Lung microvascular endothelial cell (primary cell): ENCODE results near the gene CD34. TPM values are rescaled to one million over a fixed set of nuclear protein-coding genes. Genes with fewer than 3 reads are reported as not detected.
"Not testable (repeated sequence)": the region's sequence is repeated elsewhere in the genome, so short reads cannot be mapped to it uniquely, and the experiment has no call there.

Experiments
- DNase-seq, 2 donors: peaks; one replicate each; pipeline versions ENCODE4 v3.0.0 to v3.0.0-alpha.2; 2010; ENCODE audit warnings: low read depth in 2 of 2
- total RNA-seq: library from RNA; depleted of rRNA; stranded (reverse); fragments of >200 nt; gene quantifications from 2 replicates; pipeline ENCODE4 v1.2.1, GENCODE V29; 2014

Gene CD34
- total RNA-seq, 1 donor from 2014 or later, result 14.7 TPM

DNA sequence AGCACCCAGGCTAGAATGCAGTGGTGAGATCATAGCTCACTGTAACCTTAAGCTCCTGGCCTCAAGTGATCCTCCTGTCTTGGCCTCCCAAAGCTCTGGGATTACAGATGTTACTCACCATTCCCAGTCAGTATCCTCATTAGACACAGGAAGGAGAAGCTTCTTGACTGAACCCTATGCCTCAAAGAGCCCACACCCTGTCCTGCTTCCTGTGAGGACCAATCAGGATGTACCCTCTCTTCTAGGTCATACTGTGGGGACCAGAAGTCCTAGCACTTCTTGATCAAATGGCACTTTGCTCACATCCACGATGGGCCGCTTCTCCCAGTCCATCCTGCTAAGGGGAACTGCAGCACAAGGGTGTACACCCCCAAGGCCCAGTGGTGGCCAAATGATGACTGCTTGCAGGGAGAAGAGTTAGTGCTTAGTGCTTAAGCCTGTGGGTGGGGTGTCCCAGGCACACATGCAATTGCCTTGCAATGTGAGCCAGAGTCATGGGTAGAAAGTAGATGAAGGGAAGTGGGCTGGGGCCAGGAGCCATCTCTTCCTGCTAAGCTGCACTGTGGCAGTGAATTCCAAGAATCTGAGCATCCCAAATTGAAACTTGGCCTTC is 9.8 kb downstream of the CD34 start:
- no peak for DNase-seq

DNA sequence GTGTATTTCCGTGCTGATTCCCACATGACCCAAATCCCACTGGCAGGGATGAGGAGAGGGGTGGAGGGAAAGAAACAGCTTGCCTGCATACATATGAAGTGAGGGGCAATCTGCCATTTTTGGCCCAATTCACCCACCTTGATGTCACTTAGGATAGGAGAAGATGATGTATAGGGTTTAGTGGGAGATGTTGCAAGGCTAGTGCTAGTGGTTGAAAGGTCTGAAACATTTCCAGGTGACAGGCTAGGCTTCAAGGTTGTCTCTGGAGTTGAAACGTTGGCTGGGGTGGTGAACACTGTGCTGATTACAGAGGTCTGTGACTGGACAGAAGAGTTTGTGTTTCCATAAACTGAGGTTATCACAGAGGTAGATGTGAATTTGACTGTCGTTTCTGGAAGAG is 12.1 kb downstream of the CD34 start:
- DNase-seq, result no peak

DNA sequence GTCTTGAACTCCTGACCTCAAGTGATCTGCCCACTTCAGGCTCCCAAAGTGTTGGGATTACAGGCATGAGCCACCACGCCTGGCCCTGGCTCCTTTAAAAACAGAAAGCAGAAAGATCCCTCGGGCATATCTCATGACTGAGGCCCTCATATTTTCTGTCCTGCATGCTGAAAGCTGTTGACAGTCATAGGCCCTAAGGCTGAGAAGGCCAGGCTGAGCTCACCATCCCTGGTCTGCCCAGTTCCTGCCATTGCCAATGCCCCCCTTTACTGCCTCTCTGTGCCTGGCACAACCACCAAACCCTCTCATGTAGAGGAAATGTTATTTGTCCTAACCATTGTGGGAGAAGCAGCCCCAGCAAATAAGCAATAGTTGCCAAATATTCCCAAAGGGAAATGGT is 12.7 kb downstream of the CD34 start:
- no peak for DNase-seq

DNA sequence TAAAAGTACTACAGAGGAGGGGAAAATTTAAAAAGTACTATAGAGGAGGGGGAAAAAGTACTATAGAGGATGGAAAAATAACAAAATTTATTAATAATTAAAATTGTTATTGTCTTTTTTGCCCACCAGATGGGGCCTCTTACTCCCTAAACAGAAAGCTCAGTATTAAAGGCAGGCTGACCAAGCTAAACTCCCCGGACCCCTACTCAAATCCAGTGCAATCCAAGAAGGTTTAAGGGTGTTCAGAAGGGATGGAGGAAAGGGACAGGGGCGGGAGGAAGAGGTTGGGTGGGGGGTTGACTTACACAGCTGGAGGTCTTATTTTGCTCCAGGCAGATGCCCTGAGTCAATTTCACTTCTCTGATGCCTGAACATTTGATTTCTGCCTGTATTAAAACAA is 13.7 kb downstream of the CD34 start:
- peak; percentile 53 to 66 for DNase-seq

DNA sequence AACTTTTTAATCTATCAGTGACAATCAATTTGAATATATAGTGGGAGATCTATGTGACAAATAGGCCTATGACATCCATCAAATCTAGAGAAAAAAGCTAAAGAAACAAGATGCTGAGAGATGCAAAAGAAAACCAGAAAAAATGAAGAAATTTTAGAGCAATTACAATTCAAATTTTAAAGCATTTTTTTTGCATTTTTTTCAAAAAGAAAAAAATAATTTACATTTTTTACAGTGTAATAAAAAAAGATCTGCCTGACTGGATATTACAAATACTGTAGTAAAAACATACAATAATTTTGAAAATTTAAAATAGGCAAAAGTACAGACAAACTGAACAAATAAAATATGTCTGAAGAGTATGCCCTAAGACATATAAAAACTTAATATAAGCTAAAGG is 14.4 kb downstream of the CD34 start:
- no peak for DNase-seq

DNA sequence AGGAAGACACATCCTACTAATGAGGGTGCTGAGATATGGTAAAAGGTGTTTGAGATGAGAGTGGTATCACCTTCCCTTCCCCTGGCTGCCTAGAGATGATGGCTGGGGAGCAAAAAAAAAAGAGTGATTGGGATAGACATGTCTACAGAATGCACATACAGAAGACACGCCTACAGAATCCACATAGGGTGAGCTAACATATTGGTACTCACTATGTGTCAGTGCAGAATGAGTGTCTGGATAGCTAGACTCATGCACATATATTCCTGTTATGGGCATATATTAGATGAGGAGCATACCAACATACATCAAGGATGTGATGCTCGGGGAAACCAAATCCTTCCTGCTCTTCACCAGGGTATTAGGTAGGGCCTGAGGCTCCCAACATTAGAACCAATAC is 16.2 kb downstream of the CD34 start:
- no peak for DNase-seq

DNA sequence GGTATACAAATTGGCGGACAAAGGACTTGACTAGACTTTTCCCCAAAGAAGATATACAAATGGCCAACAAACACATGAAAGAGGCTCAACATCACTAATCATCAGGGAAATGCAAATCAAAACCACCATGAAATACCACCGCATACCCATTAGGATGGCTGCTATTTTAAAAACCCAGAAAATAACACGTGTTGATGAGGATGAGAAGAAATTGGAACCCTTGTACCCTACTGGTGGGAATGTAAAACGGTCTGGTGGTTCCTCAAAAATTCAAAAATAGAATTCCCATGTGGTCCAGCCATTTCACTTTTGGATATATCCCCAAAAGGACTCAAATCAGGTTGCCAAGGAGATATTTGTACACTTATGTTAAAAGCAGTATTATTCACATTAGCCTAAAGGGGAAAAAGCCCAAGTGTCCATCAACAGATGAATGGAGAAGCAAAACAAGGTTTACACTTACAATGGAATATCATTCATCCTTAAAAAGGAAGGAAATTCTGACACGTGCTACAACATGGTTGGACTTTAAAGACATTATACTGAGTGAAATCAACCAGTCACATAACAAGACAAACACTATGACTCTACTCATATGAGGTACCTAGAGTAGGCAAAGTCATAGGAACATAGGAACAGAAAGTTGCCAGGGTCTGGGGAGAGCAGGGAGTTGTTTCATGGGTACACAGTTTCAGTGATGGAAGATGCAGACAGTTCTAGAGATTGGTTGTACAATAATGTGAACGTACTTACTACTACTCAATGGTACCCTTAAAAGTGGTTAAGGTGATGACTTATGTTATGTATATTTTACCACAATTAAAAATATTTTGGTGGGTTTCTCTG is 17.0 kb downstream of the CD34 start:
- DNase-seq, result peak; percentile 33 to 41

DNA sequence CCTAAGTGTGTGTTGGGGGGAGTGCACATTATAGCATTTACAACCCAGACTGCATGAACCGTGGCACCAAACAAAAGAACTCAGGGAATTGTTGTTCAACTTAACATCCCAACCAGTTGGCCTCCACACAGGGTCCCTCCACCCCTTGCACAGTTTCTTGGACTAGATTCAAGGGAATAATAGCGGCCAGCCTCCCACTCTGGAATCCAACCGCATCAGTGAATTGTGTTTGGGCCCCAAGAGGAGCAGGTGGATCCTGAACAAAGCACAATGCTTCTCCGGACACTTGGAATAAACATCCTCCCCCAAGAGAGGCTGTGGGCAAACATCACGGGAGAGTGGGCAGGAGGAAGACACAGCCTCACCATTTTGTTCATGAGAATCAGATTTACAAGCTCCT is 18.2 kb downstream of the CD34 start:
- peak; percentile 38 to 93 for DNase-seq

DNA sequence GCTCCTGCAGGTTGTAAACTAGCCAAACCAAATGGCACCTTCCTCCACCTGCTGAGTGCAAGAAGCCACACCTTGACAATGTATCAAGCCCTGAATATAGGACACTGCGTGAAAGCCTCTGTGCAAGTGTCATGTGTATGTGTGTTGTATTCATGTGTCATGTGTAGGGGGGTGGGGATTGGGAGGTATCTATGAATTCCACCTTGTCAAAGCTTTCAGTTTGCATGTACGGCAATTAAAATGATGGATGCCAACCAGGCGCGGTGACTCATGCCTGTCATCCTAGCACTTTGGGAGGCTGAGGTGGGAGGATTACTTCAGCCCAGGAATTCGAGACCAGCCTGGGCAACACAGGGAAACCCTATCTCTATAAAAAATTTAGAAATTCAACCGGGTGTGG is 19.8 kb downstream of the CD34 start:
- DNase-seq, result peak; percentile 42 to 60

DNA sequence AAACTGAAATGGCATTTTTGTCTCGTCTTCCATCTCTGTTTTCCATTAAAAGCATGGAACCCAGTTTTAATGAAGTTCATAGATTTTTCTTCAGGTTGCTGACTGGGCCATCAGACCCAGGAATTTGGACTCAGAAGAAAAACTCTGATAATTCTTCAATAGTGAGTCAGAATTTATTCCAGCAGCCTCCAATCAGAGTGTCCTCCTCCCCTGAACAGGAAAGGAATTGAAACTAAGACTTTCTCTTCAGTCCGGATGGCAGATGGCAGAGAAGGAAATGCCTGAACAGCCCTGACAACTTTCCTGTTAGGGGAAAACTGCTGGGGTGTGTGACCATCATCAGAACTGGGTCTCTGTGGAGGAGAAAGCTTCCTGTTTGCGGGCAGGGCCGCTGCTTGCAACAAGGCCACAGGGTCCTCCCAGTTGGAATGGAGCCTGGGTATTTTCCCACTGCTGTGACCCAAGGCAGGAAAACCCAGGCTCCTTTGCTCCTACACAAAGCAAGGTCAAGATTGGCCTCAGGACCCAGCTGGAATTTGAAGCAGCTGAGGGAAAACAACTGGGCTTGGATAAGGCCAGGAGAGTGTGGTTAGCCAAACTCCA is 20.7 kb downstream of the CD34 start:
- DNase-seq, result peak; percentile 88 to 99

DNA sequence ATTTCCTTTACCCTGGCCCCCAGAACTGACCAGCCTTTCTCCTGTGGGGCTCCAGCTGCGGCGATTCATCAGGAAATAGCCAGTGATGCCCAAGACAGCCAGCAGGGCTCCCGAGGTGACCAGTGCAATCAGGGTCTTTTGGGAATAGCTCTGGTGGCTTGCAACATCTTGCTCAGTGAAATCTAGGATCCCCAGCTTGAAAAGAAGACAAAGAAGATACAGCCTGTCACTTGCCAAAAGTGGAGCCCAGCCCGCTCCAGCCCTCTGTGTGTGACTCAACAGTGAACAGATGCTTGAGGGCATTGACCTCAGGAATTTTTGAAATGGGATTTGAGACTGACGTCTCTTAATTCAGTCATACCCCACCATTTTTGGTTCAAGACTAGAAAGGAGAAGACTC is 22.3 kb downstream of the CD34 start:
- peak in 1 of 2 donors; percentile 77 for DNase-seq

DNA sequence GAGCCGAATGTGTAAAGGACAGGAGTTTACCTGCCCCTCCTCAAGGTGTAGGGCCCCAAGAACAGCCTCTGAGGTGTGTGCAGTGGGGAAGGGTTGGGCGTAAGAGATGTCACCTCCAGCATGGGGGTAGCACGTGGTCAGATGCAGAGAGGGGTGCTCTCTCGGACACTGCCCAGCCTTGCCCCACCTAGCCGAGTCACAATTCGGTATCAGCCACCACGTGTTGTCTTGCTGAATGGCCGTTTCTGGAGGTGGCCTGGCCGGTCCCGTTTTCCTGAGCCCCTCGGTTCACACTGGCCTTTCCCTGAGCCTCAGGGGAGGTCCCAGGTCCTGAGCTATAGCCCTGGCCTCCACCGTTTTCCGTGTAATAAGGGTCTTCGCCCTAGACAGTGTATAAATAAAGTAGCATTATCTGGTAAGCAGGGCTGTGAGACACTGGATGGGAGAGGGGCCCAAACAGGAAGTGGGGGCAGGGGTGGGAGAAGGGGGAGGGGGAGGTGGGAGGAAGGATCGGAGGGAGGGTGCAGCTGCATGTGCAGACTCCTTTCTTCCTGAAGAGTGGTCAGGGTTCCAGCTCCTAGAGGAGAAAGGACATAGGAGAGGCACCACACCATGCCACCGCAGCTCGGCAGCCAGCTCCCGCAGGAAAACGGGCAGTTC is 23.3 kb downstream of the CD34 start:
- DNase-seq, result no peak

DNA sequence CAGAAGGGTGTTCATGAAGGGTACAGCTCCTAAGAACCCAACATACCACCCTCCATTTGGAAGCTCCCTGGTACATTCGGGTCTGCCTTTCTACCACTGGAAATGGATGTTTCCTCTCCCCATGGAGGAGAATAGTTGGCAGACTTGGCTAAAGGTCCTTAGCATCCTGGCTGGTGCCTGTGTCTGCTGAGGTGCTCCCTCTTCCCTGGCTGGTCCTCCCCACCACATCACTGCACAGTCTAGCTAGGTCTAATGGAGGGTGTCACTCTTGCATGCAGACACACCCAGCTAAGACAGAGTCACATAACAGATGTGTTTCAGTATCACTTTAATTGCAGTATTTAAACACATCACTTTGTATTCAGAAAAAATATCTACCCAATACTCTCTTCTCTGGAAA is 24.7 kb downstream of the CD34 start:
- DNase-seq, result peak in 1 of 2 donors; percentile 16

DNA sequence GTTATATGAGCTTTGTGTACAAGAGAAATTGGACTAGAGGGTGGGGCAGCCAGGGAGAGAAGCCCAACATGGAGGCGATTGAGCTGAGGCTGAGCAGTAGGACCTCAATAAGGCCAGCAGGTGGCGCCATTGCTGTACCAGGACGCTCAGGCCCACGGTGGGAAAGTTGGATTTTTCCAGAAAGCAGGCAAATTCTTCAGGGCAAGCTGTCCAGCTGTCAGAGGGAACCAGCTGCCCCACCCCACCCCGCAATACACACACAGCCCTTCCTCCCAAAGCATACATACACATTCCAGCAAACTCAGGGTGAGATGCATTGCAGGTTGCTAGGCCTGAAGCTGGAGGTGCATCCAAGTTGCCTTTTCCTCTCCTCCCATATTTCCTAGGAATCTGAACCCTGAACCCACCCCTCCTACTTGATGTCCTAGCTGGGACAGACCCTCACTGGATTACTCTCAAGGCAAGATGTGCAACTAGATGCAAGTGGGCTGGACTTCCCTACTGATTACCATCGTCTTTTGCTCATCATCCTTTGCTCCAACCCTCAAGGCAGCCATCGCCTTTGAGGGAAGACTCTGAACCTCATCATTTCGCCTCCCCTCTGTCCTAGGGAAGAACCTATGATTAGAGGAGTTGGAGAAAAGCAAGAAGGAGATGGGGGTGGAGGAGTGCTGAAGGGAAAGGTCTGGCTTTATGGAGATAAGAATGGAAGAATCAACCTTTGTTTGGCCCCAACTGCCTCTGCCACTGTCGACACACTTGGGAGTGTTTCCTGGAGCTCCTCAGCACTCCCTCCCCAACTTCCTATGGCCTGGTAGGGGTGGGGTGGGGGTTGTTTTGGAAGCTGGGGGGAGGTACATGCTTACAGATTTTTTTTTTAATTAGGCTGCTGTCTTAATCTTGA is 25.5 kb downstream of the CD34 start:
- DNase-seq, result peak; percentile 92 to 96

DNA sequence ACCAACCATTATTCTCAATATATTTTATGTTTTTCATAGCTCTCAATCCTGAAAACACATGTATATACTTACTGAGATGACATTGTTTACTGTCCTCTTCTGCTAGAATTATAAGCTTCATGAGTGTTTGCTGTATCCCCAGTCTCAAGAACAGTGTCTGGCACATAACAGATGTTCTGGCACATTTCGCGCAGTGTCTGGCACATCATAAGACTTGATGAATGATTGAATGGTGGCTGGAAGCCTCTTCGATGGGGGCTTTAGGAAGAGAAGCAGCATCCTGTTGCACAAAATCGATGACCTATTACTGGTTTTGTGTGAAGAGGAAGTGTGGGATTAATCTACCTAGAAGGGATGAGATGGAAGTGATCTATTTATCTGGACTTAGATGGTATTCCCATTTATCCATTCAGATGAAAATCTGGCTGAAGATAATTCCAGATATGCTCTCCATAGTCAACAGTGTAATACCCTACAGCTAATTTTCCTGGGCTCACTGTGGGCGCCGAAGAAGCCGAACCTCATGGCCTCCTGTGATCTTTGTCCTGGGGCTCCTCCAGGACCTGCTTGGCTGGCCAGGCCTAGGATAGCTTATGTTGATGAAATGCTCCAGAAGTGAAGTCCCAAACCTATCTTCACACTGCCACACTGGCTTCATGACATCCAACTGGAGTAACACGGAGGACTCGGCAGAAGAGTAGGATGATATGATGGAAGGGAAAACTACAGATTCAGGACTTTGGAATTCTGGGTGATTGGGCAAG is 26.5 kb downstream of the CD34 start:
- DNase-seq, result no peak

DNA sequence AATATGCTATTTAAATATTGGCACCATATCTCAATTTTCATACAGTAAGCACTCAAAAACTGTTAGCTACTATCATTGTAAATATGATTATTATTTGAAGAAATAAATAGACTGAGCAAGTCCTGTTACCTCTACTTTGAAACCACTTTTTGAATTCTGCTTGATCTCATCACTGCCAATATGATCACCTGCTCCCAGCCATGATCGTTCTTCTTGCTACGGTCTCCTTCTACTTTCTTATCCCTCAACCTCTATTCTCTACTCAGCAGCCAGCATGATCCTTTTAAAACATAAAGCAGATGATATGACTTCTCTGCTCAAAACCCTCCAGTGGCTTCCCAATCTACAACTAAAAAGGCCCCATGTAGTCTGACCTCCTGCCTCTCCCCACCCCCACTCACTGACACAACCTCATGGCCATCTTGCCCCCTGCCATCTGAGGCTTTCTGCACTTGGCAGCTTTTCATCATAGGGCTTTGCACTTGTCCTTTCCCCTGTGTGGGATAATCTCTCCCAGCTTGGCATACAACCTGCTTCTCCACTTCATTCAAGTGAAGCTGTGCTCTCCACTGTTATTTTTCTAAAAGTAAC is 27.2 kb downstream of the CD34 start:
- no peak for DNase-seq

DNA sequence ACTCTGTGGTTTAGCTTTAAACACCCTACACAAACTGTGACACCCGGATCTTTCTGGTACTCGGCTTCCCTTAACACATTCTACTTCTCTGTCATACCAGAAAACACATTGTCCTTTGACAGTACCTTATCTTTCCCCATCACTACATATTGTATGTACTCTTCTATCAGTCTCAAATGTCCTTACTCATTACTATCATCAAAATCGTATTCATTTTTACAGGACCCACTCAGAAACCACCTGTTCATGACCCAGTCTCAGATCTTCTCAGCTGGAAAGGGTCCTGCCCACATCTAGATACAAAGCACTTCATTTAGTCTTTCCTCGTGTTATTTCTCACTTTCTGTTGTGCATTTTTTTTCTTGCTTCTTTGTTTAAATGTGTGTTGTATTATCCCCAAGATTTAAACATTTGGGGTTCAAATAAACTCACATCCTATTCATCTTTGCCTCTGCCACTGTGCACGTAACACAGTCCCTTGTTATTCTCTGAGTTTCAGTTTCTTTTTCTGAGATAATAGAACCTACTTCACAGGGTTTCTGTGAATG is 27.7 kb downstream of the CD34 start:
- no peak for DNase-seq

DNA sequence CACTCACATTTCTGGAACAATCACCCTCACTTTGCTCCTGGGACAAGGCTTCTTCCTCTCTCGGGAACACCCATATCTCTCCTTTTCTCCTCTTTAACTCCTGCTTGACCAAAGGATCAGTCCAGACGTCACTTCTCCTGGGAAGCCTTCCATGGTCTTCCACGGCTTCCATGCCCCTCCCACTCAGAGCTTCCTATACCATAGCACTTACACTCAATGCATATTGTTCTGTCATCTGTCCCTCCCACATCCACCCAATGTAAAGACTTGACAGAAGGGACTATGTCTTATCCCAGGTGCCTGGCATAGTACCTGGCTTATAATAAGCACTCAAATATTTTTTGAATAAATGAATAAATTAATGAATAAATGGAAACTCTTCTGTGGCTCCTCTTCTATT is 28.2 kb downstream of the CD34 start:
- no peak for DNase-seq

DNA sequence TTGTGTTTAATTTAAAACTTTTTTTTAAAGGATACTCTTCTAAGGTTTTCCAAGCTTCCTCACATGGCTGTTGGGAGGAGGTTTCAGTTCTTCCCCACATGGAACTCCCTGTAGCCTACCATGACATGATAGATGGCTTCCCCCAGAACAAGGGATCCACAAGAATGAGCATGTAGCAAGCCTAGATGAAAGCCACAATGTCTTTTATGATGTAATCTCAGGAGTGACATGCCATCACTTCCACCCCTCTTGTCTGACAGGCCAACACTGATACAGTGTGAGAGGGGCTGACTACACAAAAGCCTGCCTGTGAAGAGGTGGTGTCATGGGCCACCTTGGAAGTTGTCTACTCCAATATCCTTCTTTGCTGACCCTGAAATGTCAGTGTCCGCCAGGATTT is 32.0 kb downstream of the CD34 start:
- DNase-seq, result no peak

DNA sequence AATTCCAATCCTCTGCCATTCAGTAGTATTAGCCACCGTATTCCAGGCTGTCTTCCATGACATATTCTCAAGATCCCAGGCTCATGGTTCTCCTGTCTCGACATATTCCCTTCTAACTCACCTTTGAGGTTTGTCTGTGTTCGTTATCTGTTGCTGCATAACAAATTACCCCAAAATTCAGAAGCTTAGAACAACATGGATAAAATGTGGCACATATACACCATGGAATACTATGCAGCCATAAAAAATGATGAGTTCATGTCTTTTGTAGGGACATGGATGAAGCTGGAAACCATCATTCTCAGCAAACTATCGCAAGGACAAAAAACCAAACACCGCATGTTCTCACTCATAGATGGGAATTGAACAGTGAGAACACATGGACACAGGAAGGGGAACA is 33.0 kb downstream of the CD34 start:
- not testable (repeated sequence) for DNase-seq
